Osteoblast (primary cell): Measurements from ENCODE around the gene COPS8. TPM values are rescaled to one million over a fixed set of nuclear protein-coding genes. Genes with fewer than 3 reads are reported as not detected.

ENCODE experiments used
- DNase-seq: peaks from one replicate; pipeline ENCODE4 v3.0.0; 2011; ENCODE audit warnings: low spot score, mixed read lengths; ENCODE audit not compliant: insufficient read length; ENCODE audit errors: missing footprints
- H2AFZ ChIP-seq: 2 replicates; pipeline ENCODE4 v1.6.0; 2011; ENCODE audit warnings: mild to moderate bottlenecking, low read length
- H3K27ac ChIP-seq: 2 replicates; pipeline ENCODE4 v1.5.1; 2011; ENCODE audit warnings: mild to moderate bottlenecking, low read depth, low read length, moderate library complexity
- H3K27me3 ChIP-seq: 2 replicates; pipeline ENCODE4 v1.6.0; 2012; ENCODE audit warnings: mild to moderate bottlenecking, control low read depth, inconsistent platforms, low read length, moderate library complexity; ENCODE audit not compliant: insufficient read depth
- H3K36me3 ChIP-seq: 2 replicates; pipeline ENCODE4 v1.5.1; 2011; ENCODE audit warnings: mild to moderate bottlenecking, low read length, control low read depth, moderate library complexity; ENCODE audit not compliant: insufficient read depth
- H3K4me1 ChIP-seq: 2 replicates; pipeline ENCODE4 v1.5.1; 2011; ENCODE audit warnings: mild to moderate bottlenecking, low read length, control low read depth, moderate library complexity; ENCODE audit not compliant: insufficient read depth
- H3K4me2 ChIP-seq: 2 replicates; pipeline ENCODE4 v1.6.0; 2011; ENCODE audit warnings: mild to moderate bottlenecking, low read length; ENCODE audit not compliant: insufficient read depth
- H3K4me3 ChIP-seq: fragments of 200-600 bp; sonication (generic); 3 replicates; pipeline ENCODE4 v1.5.1; 2012; ENCODE audit warnings: mild to moderate bottlenecking, low read length, inconsistent platforms; ENCODE audit not compliant: insufficient read depth
- H3K79me2 ChIP-seq: 2 replicates; pipeline ENCODE4 v1.6.0; 2012; ENCODE audit warnings: mild to moderate bottlenecking, low read length, control low read depth, inconsistent platforms; ENCODE audit not compliant: insufficient read depth
- H3K9me3 ChIP-seq: 2 replicates; pipeline ENCODE4 v1.5.1; 2011; ENCODE audit warnings: low read depth, low read length, control low read depth
- H4K20me1 ChIP-seq: 2 replicates; pipeline ENCODE4 v1.6.0; 2012; ENCODE audit warnings: mild to moderate bottlenecking, low read length, control low read depth; ENCODE audit not compliant: insufficient read depth
- total RNA-seq: library from RNA; depleted of rRNA; stranded (reverse); fragments of >200 nt; gene quantifications from 2 replicates; pipeline ENCODE4 v1.2.3, GENCODE V29; 2012
- TF ChIP-seq, protein P1 (sequence below): IDR thresholded peaks from 2 replicates; pipeline ENCODE4 v1.5.1; 2011; ENCODE audit warnings: mild to moderate bottlenecking, low read depth, low read length, moderate library complexity; ENCODE audit errors: extremely low read depth

The COPS8 gene
- total RNA-seq, 1 donor: 91.2 TPM

DNA sequence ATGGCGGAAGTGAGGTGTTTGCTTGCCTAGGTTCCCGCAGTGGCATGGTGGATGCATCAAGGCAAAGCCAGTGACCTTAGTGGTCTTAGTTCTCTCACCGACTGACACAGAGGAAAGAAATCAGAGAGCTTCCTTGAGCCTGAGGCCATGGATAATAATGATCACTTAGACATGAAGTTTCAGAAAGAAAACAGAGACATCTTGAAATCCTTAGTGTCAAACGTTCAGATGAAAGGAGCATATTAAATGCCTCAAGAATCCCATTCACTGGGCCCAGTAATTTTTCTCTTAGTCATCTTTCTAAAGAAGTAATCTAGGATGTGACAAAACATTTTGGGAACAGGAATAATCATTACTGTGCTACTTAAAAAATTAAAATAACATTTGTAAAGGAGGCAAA is 35.2 kb downstream of the COPS8 start:
- H2AFZ ChIP-seq: peak overlapping the region; percentile 10

DNA sequence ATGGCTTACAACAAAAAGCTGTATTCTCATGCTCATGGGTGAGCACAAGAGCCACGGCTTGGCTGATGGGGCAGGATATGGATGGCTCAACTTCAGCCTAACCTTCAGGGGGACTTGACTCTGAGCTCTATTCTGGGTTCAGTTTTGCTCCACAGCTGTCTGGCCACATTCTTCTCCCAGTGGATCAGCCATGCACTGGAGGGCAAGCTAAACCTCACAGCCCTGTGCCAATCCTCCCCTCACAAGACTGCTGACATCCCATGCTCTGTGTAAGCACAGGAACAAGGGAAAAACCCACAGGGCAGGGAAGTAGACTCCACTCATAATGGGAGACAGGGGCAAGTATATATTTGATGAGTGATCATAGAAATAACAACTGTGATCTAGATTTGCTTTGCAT is 35.6 kb downstream of the COPS8 start:
- H3K36me3 ChIP-seq: no peaks in the 10 kb centered on the region
- no peak overlapping the region for H3K4me3 ChIP-seq
- no peaks in the 10 kb centered on the region for H3K79me2 ChIP-seq
- H4K20me1 ChIP-seq: no peaks in the 10 kb centered on the region
- no peak overlapping the region for H3K4me2 ChIP-seq
- no peak overlapping the region for H2AFZ ChIP-seq
- no peaks in the 10 kb centered on the region for H3K9me3 ChIP-seq
- no peaks in the 10 kb centered on the region for H3K27me3 ChIP-seq
- no peaks in the 10 kb centered on the region for H3K4me1 ChIP-seq
- DNase-seq: no peak
- no peak overlapping the region for H3K27ac ChIP-seq
- TF ChIP-seq, protein P1, sequence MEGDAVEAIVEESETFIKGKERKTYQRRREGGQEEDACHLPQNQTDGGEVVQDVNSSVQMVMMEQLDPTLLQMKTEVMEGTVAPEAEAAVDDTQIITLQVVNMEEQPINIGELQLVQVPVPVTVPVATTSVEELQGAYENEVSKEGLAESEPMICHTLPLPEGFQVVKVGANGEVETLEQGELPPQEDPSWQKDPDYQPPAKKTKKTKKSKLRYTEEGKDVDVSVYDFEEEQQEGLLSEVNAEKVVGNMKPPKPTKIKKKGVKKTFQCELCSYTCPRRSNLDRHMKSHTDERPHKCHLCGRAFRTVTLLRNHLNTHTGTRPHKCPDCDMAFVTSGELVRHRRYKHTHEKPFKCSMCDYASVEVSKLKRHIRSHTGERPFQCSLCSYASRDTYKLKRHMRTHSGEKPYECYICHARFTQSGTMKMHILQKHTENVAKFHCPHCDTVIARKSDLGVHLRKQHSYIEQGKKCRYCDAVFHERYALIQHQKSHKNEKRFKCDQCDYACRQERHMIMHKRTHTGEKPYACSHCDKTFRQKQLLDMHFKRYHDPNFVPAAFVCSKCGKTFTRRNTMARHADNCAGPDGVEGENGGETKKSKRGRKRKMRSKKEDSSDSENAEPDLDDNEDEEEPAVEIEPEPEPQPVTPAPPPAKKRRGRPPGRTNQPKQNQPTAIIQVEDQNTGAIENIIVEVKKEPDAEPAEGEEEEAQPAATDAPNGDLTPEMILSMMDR: no peak

More for the DNA sequence above, 35.2 kb downstream of the COPS8 start:
- H3K27me3 ChIP-seq: no peaks in the 10 kb centered on the region
- H3K79me2 ChIP-seq: no peaks in the 10 kb centered on the region
- DNase-seq: no peak
- no peaks in the 10 kb centered on the region for H3K9me3 ChIP-seq
- H3K4me1 ChIP-seq: no peaks in the 10 kb centered on the region
- H3K4me3 ChIP-seq: no peak overlapping the region
- H3K4me2 ChIP-seq: no peak overlapping the region
- no peak overlapping the region for H3K27ac ChIP-seq
- TF ChIP-seq, protein P1: no peak
- no peaks in the 10 kb centered on the region for H3K36me3 ChIP-seq
- H4K20me1 ChIP-seq: no peaks in the 10 kb centered on the region

DNA sequence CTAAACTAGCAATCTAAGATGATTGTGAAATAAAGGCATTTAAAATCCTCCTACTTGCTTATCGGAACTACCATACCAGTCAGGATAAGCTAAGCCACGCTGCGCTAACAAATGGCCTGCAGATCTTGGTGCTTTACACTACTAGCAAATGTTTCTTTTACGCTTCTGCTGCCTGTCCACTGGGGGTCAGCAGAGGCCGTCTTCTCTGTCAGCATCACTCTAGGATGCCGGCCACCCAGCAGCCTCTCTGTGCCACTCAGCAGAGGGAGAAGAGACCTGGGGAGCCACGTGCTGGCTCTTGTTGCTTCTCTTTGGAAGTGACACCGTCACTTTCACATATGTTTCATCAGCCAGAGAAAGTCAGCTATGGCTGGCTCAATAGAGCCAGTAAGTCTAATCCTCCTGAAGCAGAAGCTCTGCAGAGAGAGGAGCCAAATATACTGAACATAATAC is 36.6 kb downstream of the COPS8 start:
- Histone ChIP-seq H3K27ac (peak overlapping the region; percentile 62), H2AFZ (peak overlapping the region; percentile 79), H3K36me3 (no peaks in the 10 kb centered on the region), H3K9me3 (no peaks in the 10 kb centered on the region), H3K4me1 (peaks cover 6% of the 10 kb centered on the region), H3K4me3 (no peak overlapping the region), H3K27me3 (no peaks in the 10 kb centered on the region), H3K79me2 (no peaks in the 10 kb centered on the region), H4K20me1 (no peaks in the 10 kb centered on the region), H3K4me2 (no peak overlapping the region)
- TF ChIP-seq, protein P1: peak; percentile 92
- DNase-seq: peak; percentile 81

DNA sequence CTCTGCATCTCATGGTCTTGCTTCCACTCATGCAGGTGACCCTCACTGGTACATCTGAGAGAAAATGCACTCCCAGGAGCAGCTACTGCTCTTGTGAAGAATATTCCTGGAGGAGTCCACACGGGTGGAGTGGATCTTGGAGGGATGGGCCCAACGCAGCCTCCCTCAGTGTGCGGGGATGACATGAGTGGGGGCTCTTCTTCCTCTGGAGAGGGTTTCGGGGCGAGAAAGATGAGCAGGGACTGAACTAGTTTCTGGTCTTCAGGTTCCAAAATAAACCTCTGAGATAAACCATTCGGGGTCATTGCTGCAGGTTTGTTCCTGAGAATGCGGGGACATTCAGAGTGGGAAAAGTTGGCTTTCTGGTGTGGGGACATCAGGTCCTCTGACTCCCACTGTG is 39.1 kb downstream of the COPS8 start:
- Histone ChIP-seq H3K36me3 (no peaks in the 10 kb centered on the region), H3K4me1 (peaks cover 20% of the 10 kb centered on the region), H4K20me1 (no peaks in the 10 kb centered on the region), H3K27ac (no peak overlapping the region), H3K4me3 (no peak overlapping the region), H3K79me2 (no peaks in the 10 kb centered on the region), H3K27me3 (no peaks in the 10 kb centered on the region), H3K9me3 (no peaks in the 10 kb centered on the region), H3K4me2 (no peak overlapping the region), H2AFZ (no peak overlapping the region)
- DNase-seq: no peak
- TF ChIP-seq, protein P1: no peak
